Measurements from ENCODE around the gene MAPK8IP2. TPM values are rescaled to one million over a fixed set of nuclear protein-coding genes. Genes with fewer than 3 reads are reported as not detected.
A peak's percentile ranks its signal among the peaks of the same experiment; 100 is the strongest.

Gene MAPK8IP2
- total and polyA plus RNA-seq, 8 donors: 0.66 to 2.3 (median 1.0) TPM

DNA sequence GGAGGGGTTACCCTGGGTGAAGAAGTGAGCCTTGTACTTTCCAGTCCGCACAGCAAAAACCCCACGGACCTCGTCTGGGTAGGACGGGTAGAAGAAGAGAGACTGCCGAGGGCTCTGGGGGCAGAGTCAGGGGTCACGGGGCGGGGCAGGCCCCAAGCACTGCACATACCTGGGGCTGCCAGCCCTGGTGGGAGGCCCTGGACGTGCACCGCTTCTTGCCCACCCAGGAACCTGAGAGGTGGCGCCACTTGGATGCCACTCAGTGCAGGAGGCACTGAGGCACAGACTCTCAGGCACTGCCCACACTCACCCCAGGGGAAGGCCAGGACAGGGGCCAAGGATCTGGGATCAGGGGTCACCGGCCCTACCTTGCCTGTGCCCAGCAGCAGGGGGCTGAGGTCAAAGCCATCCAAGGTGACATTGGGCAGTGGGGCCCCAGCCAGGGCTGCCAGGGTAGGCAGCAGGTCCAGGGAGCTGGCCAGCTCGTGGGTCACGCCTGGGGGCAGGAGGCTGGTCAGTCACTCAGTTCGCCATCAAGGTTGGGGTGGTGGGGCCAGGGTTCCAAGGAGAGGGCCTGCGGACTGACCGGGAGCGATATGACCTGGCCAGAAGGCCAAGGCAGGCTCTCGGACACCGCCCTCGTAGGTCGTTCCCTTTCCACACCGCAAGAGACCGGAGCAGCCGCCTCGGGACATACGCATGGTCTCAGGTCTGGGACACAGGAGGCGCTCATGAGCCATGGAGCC is 25.1 kb downstream of the MAPK8IP2 start:
- no peak overlapping the region for H3K27ac ChIP-seq
- no peaks in the 10 kb centered on the region for H3K27me3 ChIP-seq
- H3K4me1 ChIP-seq: peaks cover 8 to 50% of the 10 kb centered on the region in 2 donors
- H3K4me3 ChIP-seq: no peak overlapping the region
- TF ChIP-seq, protein P1, sequence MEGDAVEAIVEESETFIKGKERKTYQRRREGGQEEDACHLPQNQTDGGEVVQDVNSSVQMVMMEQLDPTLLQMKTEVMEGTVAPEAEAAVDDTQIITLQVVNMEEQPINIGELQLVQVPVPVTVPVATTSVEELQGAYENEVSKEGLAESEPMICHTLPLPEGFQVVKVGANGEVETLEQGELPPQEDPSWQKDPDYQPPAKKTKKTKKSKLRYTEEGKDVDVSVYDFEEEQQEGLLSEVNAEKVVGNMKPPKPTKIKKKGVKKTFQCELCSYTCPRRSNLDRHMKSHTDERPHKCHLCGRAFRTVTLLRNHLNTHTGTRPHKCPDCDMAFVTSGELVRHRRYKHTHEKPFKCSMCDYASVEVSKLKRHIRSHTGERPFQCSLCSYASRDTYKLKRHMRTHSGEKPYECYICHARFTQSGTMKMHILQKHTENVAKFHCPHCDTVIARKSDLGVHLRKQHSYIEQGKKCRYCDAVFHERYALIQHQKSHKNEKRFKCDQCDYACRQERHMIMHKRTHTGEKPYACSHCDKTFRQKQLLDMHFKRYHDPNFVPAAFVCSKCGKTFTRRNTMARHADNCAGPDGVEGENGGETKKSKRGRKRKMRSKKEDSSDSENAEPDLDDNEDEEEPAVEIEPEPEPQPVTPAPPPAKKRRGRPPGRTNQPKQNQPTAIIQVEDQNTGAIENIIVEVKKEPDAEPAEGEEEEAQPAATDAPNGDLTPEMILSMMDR (IDR thresholded peaks at IDR 0.05): no peak
- H3K36me3 ChIP-seq: peaks cover 0 to 18% of the 10 kb centered on the region in 2 donors
- peak in 1 of 4 donors; percentile 80 for DNase-seq
- intact Hi-C loops (cut with DNase I): no loop called here
- ATAC-seq: no peak
- H3K9me3 ChIP-seq: no peaks in the 10 kb centered on the region

DNA sequence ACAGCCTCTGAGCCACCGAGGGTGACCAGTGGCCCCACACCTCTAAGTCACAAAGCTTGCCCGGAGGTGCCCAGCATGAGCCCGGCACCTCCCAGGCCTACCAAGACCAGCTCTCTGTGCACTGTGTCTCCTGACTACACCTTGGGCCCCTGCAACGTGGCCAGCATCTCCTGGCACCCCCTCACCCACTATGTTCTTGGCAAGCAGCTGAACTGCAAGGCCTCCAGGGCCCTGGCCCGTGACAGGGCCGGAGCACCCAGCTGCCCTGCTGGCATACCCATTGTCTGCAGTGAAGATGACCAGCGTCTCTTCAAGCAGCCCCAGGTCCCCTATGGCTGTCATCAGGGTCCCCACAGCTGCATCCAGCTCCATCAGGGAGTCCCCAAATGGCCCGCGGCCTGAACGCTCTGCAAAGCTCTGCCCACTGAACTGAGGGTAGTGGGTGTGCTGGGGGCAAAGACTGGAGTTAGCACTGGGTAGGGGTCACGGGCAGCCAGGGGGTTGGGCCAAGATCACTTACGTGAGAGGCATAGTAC is 25.8 kb downstream of the MAPK8IP2 start:
- ATAC-seq (no peak), DNase-seq (no peak)
- no peaks in the 10 kb centered on the region for H3K9me3 ChIP-seq
- intact Hi-C loops (cut with DNase I): no loop called here
- H3K4me3 ChIP-seq: no peak overlapping the region
- H3K36me3 ChIP-seq: peaks cover 0 to 18% of the 10 kb centered on the region in 2 donors
- H3K27me3 ChIP-seq: no peaks in the 10 kb centered on the region
- TF ChIP-seq, protein P1 (IDR thresholded peaks at IDR 0.05): no peak
- peaks cover 1 to 43% of the 10 kb centered on the region in 2 donors for H3K4me1 ChIP-seq
- no peak overlapping the region for H3K27ac ChIP-seq

DNA sequence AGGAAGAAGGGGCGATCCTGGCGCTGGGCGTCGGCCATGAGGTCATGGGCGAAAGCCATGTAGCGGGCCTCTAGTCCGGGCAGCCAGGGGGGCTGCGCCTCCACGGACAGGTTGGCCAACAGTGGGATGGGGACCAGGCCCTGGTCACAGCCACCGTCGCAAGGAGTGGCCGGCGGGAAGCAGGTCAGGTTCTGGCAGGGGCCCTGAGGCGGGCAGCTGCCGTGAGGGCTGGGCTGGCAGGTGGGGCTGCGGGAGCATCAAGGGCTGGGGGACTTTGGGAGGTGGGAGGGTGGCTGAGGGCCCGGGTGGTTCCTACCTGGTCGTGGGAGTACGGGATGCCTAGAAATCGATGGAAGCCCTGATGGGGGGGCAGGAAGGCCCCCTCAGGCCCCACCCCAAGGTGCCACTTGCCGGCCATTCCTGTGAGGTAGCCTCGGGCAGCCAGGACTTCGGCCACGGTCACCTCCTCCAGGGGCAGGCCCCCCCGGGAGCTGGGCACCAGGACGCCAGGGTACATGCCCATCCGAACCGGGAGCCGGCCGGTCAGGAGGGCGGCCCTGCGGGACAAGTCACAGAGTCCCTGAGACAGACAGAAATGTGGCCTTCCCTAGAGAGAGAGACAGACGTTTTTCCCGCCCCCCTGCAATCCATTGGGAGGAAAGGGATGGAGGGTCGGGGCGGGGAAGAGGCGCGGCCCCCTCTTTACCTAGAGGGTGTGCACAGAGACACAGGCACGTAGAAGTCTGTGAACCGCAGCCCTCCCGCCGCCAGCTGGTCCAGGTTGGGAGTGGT is 26.5 kb downstream of the MAPK8IP2 start:
- intact Hi-C loops (cut with DNase I): no loop called here
- TF ChIP-seq, protein P1 (IDR thresholded peaks at IDR 0.05): no peak
- peak in 1 of 4 donors; percentile 84 for DNase-seq
- H3K4me1 ChIP-seq: peaks cover 0 to 37% of the 10 kb centered on the region in 2 donors
- peak overlapping the region; percentile 71 to 81 for H3K4me3 ChIP-seq
- peaks cover 0 to 18% of the 10 kb centered on the region in 2 donors for H3K36me3 ChIP-seq
- peak overlapping the region in 1 of 2 donors; percentile 85 for H3K27ac ChIP-seq
- H3K9me3 ChIP-seq: no peaks in the 10 kb centered on the region
- H3K27me3 ChIP-seq: no peaks in the 10 kb centered on the region
- ATAC-seq: no peak

DNA sequence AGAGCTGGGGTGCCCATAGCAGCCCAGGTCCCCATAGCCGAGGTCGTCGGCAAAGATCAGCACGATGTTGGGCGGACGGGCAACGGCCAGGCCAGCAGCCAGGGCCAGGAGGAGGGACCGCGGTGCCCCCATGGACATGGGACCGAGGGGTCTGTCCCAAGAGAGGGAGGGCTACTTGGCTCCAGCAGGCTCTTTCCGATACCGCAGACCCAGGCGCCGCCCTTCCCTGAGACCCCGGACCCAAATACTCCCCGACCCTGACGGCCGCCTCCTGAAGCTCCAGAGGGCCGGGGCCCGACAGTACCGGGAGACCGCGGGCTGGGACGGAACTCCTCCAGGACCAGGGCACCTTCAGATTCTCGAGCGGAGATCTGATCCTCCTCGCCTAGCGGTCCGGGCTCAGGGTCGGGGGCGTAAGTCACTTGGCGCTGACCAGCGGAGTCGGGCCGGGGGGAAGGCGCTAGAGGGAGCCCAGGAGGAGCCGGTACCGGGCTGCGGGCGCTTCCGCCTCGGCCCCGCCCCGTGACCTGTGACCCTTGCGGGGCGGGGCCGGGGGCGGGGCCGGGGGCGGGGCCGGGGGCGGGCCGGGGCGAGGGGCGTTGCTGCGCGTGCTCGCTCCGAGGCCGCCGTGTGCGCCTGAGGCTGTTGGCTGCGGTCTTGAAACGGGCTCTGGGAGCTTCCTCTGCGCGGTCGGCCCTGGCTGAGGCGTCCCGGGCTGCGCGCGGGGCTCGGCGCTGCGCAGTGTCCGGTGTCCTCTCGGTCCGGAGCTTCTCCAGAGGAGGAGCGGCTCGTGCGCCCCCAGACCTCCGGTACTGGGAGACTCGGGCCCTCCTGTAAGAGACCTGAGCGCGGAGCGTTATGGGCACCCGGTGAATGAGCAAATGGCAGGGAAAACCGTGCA is 27.3 kb downstream of the MAPK8IP2 start, which contains the start of gene ARSA:
TSS of gene ARSA (minus strand) at position 511 of the 901 bp plus-strand sequence. CDS start at position 138, 373 bp downstream.
- no peaks in the 10 kb centered on the region for H3K27me3 ChIP-seq
- H3K27ac ChIP-seq: peak within 1 kb of the TSS; percentile 67 to 85
- H3K36me3 ChIP-seq: peaks cover 0 to 18% of the 10 kb centered on the region in 2 donors
- no peaks in the 10 kb centered on the region for H3K9me3 ChIP-seq
- H3K4me3 ChIP-seq: peak within 1 kb of the TSS; percentile 71 to 81
- DNase-seq (peak; percentile 78 to 95 (median 89)), ATAC-seq (peak; percentile 95)
- TF ChIP-seq, protein P1 (IDR thresholded peaks at IDR 0.05): peak in 1 of 2 donors; percentile 35
- intact Hi-C loops (cut with DNase I): no loop called here
- H3K4me1 ChIP-seq: peaks cover 0 to 28% of the 10 kb centered on the region in 2 donors
